GM21786 (cell line): Measurements from ENCODE around the gene ARHGAP31.
A peak's percentile ranks its signal among the peaks of the same experiment; 100 is the strongest.
"Not testable (repeated sequence)": the region's sequence is repeated elsewhere in the genome, so short reads cannot be mapped to it uniquely, and the experiment has no call there.

ENCODE experiments used
- ATAC-seq: cut with Tn5 transposase; IDR thresholded peaks from one replicate; pipeline ENCODE4 v1.9.1; 2021; ENCODE audit not compliant: unreplicated experiment

Gene ARHGAP31, protein sequence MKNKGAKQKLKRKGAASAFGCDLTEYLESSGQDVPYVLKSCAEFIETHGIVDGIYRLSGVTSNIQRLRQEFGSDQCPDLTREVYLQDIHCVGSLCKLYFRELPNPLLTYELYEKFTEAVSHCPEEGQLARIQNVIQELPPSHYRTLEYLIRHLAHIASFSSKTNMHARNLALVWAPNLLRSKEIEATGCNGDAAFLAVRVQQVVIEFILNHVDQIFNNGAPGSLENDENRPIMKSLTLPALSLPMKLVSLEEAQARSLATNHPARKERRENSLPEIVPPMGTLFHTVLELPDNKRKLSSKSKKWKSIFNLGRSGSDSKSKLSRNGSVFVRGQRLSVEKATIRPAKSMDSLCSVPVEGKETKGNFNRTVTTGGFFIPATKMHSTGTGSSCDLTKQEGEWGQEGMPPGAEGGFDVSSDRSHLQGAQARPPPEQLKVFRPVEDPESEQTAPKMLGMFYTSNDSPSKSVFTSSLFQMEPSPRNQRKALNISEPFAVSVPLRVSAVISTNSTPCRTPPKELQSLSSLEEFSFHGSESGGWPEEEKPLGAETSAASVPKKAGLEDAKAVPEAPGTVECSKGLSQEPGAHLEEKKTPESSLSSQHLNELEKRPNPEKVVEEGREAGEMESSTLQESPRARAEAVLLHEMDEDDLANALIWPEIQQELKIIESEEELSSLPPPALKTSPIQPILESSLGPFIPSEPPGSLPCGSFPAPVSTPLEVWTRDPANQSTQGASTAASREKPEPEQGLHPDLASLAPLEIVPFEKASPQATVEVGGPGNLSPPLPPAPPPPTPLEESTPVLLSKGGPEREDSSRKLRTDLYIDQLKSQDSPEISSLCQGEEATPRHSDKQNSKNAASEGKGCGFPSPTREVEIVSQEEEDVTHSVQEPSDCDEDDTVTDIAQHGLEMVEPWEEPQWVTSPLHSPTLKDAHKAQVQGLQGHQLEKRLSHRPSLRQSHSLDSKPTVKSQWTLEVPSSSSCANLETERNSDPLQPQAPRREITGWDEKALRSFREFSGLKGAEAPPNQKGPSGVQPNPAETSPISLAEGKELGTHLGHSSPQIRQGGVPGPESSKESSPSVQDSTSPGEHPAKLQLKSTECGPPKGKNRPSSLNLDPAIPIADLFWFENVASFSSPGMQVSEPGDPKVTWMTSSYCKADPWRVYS (N-terminal part only)

DNA sequence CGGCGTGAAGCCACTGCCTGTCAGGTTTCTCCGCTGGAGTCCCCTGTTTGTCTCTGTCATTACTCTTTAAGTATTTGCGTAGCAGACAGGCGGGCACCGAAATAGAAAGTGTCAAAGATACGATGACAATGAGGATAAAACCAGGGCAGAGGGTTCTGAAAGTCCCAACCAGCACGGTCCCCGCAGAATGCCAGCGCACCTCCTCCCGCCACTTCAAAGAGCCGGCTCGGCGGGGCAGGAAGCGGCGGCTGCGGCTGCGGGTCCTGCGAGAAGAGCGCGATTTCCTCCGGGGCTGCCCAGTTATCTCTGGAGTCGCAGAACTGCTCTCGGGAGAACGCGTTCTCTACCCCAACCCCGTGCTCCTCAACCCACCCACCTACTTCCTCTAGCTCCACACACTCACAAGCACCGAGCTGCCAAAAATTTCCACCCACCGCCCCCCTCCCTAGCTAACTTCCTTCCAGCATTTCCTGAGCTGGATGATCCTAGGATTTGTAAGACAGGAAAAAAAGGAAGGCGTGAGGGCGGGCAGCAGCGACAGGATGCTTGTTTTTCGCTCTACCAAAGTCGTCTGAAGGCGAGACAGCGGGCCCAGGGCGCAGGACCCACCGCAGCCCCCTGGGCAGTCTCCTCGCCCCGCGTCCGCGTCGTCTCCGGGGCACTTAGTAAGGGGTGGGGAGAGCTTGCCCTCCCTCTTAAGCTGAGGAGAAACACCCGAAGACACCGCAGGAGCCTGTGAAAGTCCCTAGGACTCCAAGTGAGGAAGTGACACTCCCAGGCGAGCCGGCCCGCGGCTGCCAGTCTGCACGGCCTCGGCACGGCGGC, at the start of gene ARHGAP31:
ARHGAP31 (plus strand) TSS at position 513 of the 825 bp plus-strand sequence. CDS start 522 bp downstream, outside the sequence.
- peak; percentile 58 for ATAC-seq

DNA sequence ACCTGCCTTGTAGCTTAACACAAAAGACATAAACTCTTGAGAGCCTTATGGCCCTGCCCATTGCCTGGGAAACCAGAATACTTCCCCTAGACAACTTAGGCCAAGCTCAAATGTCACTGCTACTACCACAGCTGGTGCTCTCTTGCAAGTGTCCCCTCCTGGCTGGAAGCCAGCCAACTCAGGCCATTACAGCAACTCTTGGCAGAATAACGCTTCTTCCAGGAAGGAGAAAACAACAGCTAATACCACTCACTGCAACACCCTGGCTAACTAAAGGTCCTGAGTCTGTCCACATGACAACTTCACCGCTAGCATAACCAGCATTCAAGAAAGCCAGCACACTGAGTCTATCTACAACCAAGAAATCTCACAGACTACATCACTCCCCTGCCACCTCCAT, 48.4 kb upstream of the ARHGAP31 start:
- ATAC-seq, result no peak

DNA sequence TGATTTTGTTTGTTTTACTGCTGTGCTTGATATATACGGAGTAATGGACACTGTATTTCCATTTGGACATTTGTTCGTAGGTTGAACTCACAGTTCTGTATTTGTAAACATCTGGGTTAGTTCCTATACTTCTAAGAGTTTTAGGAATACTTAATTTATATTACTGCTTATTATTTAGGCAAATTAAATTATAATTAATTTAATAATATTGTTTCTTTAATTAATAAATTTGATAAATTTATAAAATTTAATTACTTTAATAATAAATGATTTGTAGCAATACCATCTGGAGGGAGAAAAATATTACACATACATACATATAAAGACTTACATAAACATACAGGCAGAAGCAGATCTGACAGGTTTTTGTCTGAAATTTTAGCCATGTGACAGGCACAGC, 39.0 kb upstream of the ARHGAP31 start:
- no peak for ATAC-seq

DNA sequence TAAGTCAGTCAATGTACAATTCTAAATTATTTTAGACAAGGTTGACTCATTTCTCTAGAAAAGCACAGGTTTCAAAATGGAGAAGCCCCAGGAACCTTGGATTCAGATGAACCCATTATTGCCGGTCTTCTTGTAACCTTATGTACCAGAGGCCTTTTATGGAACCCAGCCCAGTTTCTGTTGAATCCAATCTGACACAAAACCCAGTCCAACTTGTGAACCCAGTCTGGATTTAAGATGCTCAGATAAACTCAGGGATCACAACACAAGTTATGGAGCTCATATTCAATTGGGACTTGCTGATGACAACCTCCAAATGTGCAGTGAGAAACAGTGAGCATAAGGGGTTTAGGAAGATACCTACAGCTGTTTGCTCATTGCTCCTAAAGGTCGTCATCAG, 37.1 kb upstream of the ARHGAP31 start:
- ATAC-seq, result no peak

DNA sequence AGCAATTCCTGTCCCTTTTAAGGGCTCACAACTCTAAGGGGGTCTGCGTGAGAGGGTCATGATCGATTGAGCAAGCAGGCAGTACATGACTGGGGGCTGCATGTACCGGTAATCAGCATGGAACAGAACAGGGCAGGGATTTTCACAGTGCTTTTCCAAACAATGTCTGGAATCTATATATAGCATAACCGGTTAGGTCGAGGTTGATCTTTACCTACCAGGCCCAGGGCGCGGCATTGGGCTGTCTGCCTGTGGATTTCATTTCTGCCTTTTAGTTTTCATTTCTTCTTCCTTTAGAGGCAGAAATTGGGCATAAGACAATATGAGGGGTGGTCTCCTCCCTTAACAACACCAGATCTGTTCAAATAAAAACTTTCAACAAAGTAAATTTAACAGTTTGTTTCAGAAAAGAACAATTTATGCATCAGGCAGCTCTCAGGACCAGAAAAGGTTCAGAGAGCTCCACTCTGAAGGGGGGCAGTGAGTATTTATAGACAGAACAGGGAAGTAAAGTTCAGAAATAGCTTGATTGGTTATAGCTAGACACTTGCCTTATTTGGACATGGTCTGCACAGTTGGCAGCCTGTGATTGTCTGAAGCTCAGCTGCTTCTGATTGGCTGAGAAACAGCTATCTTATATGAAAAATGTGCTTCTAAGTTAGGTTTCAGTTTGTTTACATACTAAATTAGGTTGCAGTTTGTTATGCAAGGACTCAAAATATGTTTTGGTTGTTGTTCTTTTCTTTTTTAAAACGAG, 36.4 kb upstream of the ARHGAP31 start:
- peak; percentile 63 for ATAC-seq

DNA sequence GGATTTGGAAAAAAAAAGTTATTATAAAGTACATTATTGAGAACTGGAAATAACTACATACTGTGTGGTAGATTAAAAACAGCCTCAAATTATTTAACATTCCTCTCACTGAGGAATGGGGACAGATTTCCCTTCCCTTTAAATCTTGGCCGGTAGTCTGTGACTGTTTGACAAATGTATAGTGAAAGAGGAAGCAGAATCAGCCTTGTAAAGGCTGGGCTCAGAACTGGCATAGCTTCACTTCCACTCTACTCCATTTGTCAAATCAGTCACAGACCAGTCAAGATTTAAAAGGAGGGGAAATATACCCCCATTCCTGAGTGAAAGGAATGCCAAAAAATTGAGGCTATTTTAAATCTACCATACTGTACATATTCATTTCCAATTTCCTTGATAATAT, 35.3 kb upstream of the ARHGAP31 start:
- peak; percentile 99 for ATAC-seq

DNA sequence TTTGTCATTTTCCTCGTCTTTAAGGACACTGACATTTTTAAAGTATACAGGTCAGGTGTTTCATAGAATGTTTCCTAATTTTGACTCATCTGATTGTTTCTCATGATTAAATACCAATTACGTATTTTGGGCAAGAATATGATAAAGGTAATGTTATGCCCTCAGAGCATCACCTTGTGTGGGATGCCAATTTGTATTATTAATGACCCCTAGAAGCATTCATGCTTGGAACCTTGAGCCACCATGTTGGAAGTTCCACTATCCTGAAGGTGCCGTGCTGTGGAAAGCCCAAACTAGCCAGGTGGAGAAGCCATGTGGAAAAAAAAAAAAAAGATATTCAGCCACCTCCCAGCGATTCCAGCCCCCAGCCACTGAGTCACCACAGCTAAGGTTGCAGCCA, 34.4 kb upstream of the ARHGAP31 start:
- no peak for ATAC-seq

DNA sequence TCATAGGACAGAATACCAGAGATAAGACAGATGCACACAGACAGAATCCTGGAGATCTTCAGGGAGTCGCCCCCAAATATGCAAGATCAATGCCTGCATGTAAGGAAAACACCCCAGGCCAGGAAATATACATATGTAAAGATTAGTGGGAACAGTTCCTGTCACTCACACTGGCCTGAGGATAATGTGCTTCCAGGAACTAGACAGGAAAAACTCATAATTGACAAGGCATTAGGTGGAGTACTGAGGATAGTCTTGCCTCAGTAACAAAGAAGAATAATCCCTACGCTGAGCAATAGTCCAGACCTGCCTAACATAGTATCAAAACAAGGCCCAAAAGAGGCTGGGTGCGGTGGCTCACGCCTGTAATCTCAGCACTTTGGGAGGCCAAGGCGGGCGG, 33.1 kb upstream of the ARHGAP31 start:
- no peak for ATAC-seq

DNA sequence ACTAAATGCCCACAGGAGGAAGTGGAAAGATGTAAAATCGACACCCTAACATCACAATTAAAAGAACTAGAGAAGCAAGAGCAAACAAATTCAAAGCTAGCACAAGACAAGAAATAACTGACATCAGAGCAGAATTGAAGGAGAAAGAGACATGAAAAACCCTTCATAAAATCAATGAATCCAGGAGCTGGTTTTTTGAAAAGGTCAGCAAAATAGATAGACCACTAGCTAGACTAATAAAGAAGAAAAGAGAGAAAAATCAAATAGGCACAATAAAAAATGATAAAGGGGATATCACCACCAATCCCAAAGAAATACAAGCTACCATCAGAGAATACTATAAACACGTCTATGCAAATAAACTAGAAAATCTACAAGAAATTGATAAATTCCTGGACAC, 24.0 kb upstream of the ARHGAP31 start:
- not testable (repeated sequence) for ATAC-seq

DNA sequence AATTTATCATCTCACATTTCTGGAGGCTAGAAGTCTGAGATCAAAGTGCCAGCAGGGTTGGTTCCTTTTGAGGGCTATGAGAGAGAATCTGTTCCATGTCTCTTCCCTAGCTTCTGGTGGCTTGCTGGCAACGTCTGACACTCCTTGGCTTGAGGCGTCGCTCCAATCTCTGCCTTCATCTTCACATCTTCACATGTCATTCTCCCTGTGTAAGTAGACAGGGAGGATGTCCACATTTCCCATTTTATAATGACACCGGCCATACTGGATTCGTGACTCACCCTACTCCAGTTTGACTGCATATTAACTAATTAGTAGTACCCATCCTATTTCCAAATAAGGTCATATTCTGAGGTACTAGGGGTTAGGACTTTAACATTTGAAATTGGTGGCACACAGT, 17.5 kb upstream of the ARHGAP31 start:
- no peak for ATAC-seq

DNA sequence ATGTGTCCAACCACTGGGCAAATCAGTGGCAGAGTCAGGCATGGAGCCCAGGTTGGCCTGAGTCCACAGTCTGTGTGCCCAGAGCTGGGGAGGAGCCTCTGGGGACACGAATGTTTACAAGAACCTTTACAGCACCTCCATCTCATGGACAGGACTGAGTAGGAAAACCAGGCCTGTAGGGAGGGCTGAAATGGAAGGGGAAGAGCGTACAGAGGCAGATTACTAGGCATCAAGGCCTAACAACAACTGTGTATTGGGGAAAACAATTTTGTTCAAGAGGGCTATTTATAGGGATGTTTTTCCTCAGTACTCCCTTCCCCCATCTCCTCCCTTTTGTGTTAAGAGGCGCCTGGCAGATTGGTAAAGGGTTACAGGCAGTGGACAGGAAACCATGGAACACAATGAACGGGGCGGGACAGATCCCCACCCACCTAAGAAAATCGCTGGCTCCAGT, 15.1 kb upstream of the ARHGAP31 start:
- ATAC-seq, result no peak

DNA sequence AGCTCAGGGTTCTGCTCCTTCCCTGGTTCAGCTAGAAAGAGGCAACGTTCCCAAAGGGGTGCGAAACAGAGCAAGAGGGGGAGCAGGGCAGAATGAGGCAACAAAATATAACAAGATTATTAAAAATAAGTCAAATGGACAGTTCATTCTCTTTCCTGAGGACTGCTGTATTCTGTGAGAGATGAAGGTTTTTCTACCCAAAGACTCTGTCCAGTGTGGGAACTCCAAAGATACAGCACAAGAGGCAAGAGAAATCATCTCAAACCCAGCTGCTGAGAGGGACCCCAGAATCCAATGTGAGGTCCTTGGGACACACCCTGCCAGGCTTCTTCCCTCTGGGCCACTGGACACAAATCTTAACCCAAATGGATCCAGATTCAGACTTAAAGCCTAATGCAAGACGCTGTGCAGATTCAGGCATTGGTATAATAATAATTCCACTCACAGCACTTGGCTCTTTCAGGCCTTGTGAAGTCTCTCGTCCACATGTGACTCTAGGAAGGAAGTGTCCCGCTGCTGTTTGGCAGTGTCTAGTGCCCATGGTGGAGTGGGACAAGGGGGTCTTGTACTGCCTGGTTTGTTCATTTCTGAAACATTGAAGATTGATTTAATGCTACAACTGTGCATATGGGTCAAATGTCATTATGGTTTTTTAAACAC, 14.5 kb upstream of the ARHGAP31 start:
- no peak for ATAC-seq

DNA sequence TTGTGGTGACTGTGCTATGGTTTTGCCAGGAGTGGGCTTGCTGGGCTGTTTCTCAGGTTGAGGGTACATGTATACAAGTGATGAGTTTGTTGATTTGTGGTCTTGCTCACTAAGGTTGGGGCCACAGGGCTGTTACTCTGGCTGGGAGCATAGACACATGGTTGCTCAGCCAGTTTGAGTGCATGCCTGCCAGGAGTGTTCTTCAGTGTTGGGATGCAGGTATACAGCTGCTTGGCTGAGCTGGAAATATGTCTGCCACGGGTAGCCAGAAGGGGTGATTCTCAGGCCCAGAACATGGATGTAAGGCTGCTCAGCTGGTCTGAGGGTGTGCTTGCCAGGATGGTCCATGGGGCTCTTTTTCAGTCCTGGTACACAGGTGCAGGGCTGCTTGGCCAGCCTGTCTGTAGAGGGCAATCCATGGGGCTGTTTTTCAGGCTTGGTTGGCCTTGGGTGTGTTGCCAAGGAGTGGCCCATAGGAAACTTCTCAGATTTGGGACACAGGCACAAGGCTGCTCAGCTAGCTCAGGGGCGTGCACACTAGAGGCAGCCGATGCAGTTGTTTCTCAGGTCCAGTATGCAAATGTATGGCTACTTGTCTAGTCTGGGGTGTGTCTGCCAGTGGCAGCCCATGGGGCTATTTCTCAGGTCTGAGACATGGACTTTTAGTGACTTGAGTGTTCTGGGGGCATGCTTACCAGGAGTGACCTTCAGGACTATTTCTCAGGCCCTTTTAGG, 5.3 kb upstream of the ARHGAP31 start:
- ATAC-seq, result no peak

DNA sequence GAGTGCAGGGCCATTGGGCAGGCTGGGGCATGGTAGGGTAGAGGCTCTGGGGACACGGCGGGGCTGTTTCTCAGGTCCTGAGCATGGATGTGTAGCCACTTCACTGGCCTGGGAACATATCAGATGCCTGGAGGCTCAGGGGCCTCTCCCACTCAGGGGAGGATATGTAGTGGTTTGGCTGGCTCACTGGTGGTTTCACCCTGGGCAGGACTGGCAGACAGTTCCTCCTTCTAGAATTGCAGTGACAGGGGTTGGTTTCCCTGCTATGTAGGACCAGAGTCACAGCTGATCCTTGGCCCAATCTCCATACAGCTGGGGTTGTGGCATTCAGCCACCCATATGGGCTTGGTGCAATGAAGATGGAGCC, 4.8 kb upstream of the ARHGAP31 start:
- no peak for ATAC-seq

DNA sequence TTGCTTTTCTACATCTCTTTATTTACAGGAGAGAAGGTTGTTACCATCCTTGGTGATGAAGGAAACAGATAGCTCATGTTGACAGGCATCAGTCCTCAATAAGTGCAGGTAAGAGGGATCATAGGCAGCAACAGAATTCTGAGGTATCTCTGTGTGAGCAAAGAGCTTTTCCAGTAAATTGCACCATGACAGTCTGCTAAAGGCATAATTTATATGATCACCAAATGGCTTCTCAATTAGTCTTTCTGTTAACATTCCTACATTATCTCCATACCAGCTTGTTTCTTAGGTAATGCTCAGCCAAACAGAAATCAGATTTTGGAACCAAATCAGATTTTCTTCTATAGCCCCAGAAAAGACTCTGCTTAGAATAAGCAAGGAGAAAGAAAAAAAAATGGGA, 3.6 kb upstream of the ARHGAP31 start:
- no peak for ATAC-seq

DNA sequence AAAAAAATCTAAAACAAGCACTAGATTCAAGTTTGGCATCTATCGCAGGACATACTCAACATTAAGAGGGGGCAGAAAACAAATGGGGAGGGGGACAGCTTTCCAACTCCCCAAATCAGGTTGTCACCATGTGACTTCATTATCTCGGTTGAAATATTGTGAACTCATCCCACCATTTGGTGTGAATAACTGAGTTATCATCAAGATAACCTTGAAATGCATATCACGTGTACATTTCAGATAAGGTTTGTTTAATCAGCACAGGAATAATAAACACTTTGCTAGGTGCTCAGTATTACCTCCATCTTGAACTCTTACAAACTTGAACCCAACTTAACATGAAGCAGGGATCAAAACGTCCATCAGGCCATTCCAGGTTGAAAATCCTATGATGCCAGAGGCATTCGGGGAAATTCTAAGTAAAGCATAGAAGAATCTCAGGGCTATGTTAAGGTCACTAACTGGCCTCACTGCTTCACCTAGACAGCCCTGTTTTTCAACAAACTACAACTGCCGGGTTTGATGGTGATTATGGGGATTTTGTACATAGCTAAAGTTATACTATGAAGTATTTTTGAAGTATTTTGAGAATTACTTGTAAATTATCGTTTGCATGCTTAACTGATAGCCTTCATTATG, 3.0 kb upstream of the ARHGAP31 start:
- no peak for ATAC-seq

DNA sequence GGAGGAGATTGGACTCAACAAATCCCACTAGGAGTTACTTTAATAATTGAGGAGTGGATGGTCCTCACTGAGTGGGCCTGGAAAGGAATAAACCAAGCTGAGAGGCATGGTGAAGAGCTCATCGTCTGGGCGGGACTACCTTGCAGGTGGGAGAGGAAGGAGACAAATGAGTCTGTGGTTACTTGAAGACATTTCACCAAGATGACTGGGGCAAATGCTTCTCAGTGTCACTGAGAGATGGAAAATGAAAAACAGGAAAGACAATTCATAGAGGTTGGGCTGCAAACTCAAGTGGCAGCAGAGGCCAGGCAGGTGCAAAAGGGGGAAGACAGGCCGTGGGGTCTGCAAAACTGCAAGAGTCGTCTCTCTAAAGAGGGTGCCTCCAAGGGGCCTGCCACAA, 1.5 kb upstream of the ARHGAP31 start:
- no peak for ATAC-seq
